HG03025 (cell line): ENCODE data around the gene ARSG.

Experiments used
- ATAC-seq: cut with Tn5 transposase; IDR thresholded peaks from one replicate; pipeline ENCODE4 v1.9.1; 2021; ENCODE audit warnings: mild to moderate bottlenecking, moderate library complexity; ENCODE audit not compliant: unreplicated experiment, low FRiP score

Gene ARSG

GRCh38 chr17:68461589-68461988 is 170.3 kb downstream of the ARSG start:
- ATAC-seq = no peak

- ATAC-seq = no peak
Measured at GRCh38 chr17:68462381-68463210, 171.3 kb downstream of the ARSG start.

- no peak for ATAC-seq
Measured at GRCh38 chr17:68463211-68464019, 172.1 kb downstream of the ARSG start.

- ATAC-seq = no peak
Measured at GRCh38 chr17:68468334-68468733, 177.0 kb downstream of the ARSG start.

- ATAC-seq = no peak
Measured at GRCh38 chr17:68468788-68469187, 177.5 kb downstream of the ARSG start.
